GM21576 (cell line): Measurements from ENCODE around the gene FBF1.
"Not testable (repeated sequence)": the region's sequence is repeated elsewhere in the genome, so short reads cannot be mapped to it uniquely, and the experiment has no call there.

Experiments
- ATAC-seq: cut with Tn5 transposase; IDR thresholded peaks from one replicate; pipeline ENCODE4 v1.9.1; 2021; ENCODE audit warnings: mild to moderate bottlenecking, moderate library complexity; ENCODE audit not compliant: unreplicated experiment

The FBF1 gene

GRCh38 chr17:75876938-75877751 is 63.7 kb downstream of the FBF1 start:
- no peak for ATAC-seq

GRCh38 chr17:75876190-75876937 is 64.5 kb downstream of the FBF1 start:
- no peak for ATAC-seq

GRCh38 chr17:75875940-75876189 is 65.0 kb downstream of the FBF1 start:
- no peak for ATAC-seq

- ATAC-seq = no peak
These were observed 65.5 kb downstream of the FBF1 start for GRCh38 chr17:75875182-75875939.

GRCh38 chr17:75874323-75875181 is 66.3 kb downstream of the FBF1 start:
- no peak for ATAC-seq

GRCh38 chr17:75873587-75874322 is 67.1 kb downstream of the FBF1 start:
- no peak for ATAC-seq

GRCh38 chr17:75872434-75873351 is 68.1 kb downstream of the FBF1 start:
- no peak for ATAC-seq

GRCh38 chr17:75870228-75870627 is 70.6 kb downstream of the FBF1 start:
- not testable (repeated sequence) for ATAC-seq

- no peak for ATAC-seq
These were observed 71.3 kb downstream of the FBF1 start for GRCh38 chr17:75869282-75870141.

- not testable (repeated sequence) for ATAC-seq
These were observed 72.0 kb downstream of the FBF1 start for GRCh38 chr17:75868730-75869281.

- not testable (repeated sequence) for ATAC-seq
These were observed 75.2 kb downstream of the FBF1 start for GRCh38 chr17:75865404-75866188.

GRCh38 chr17:75864887-75865286 is 76.0 kb downstream of the FBF1 start:
- ATAC-seq = peak; percentile 22

- ATAC-seq = peak; percentile 79
These were observed 76.4 kb downstream of the FBF1 start for GRCh38 chr17:75864448-75864871.

GRCh38 chr17:75861927-75862317 is 78.9 kb downstream of the FBF1 start:
- no peak for ATAC-seq
